ENCODE measurements around the gene TNFRSF4. TPM values are rescaled to one million over a fixed set of nuclear protein-coding genes. Genes with fewer than 3 reads are reported as not detected.

Gene TNFRSF4
- total and polyA plus RNA-seq, 2 of the 8 experiments (the other 6 are each of a cell fraction or from before 2014, with no cell fraction given) = 0.06 TPM; not detected in 1

DNA sequence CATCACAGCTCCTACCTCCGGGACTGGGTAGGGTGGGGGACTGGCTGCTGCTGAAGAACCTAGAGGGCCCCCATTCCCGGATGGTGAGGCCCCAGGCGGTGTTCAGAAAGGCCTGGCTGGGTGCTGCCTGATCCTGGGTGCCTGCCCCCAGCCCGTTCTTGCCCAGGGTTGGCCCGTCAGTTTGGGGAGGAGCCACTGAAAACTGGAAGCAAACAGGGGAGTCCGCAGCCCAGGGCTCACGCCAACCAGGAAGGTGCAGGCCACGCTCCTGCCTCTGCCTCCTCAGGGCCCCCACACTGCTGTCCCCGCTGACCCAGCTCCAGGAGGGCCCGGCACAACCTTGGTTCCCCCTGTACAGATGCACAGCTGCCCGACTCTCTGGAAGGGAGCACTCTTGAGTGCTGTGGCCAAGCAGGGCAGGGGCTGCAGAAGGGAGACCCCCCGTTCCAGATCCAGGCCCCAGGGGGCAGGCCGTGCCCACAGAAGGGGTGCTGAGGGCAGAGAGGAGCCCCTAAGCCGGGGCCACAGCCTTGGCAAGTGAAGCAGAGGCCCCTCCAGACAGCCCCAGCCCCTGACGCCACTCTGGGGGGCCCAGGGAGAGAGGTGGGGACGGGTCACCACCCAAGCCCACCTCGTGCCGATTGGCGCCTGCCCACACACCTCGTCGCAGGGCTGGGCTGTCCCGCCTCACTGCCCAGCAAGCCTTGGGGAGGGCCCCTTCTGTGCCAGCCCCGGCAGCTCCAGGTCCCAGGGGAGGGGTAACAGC is 27.1 kb upstream of the TNFRSF4 start:
- Histone ChIP-seq H3K27me3 (replicated peaks in 1 of 4; ENCODE audit: control insufficient read depth in 3 of 4, extremely low read depth in 1 of 4, insufficient read depth in 3 of 4, low read length in 3 of 4) (peaks cover 0 to 5% (median 2%) of the 10 kb centered on the region in 4 experiments; a peak in 5 of 7 replicates), H3K18ac (ENCODE audit: extremely low read depth, low read length) (no peak overlapping the region), H3K9me3 (ENCODE audit: insufficient read depth in 2 of 2, low read depth in 1 of 2, low read length in 1 of 2) (no peaks in the 10 kb centered on the region), H2AFZ (ENCODE audit: low read length) (no peak overlapping the region), H3K36me3 (ENCODE audit: control insufficient read depth in 2 of 4, insufficient read depth in 4 of 4, low read length in 3 of 4) (no peaks in the 10 kb centered on the region), H3K14ac (ENCODE audit: insufficient read length) (no peak overlapping the region), H3K4ac (replicated peaks; ENCODE audit: insufficient read length, low read depth, low read length) (no peak overlapping the region), H3K79me2 (ENCODE audit: control insufficient read depth in 1 of 2, insufficient read depth in 2 of 2, low read length in 2 of 2) (no peaks in the 10 kb centered on the region), H3K23ac (ENCODE audit: insufficient read length) (no peak overlapping the region), H3K79me1 (ENCODE audit: low read depth, low read length) (no peaks in the 10 kb centered on the region), H2AK5ac (ENCODE audit: low read depth, low read length) (no peak overlapping the region), H3K4me3 (ENCODE audit: extremely low read depth in 1 of 4, insufficient read depth in 2 of 4, low read depth in 3 of 4, low read length in 4 of 4) (no peak overlapping the region), H2BK15ac (ENCODE audit: low read length) (no peak overlapping the region), H4K5ac (ENCODE audit: insufficient read length, low read depth, low read length) (no peak overlapping the region), H3K4me2 (ENCODE audit: insufficient read depth in 1 of 2, low read depth in 2 of 2, low read length in 2 of 2) (no peak overlapping the region), H3K9ac (replicated peaks in 1 of 4; ENCODE audit: extremely low read depth in 1 of 4, low read depth in 3 of 4, low read length in 3 of 4) (no peak overlapping the region), H4K91ac (replicated peaks; ENCODE audit: insufficient read length, low read length) (no peak overlapping the region), H2BK12ac (ENCODE audit: low read depth, low read length) (no peak overlapping the region), H3K27ac (ENCODE audit: low read depth, low read length) (no peak overlapping the region), H2BK5ac (ENCODE audit: low read depth, low read length) (no peak overlapping the region), H3K23me2 (ENCODE audit: low read depth, low read length) (no peaks in the 10 kb centered on the region), H3K4me1 (replicated peaks in 1 of 4; ENCODE audit: control insufficient read depth in 3 of 4, insufficient read depth in 4 of 4, low read length in 3 of 4) (peaks cover 0 to 6% (median 4%) of the 10 kb centered on the region in 4 experiments; a peak in 5 of 7 replicates), H2BK20ac (ENCODE audit: low read length) (no peak overlapping the region), H4K20me1 (replicated peaks in 1 of 2; ENCODE audit: control insufficient read depth in 1 of 2, insufficient read depth in 2 of 2, low read length in 2 of 2) (peaks cover 2 to 7% of the 10 kb centered on the region in 2 experiments), H2BK120ac (replicated peaks; ENCODE audit: low read depth, low read length) (no peak overlapping the region), H3K56ac (replicated peaks; ENCODE audit: insufficient read length, low read depth, low read length) (no peak overlapping the region), H4K8ac (ENCODE audit: extremely low read depth, insufficient read depth, low read length) (no peak overlapping the region)
- 87% methylated on average over 20 of the region's 23 CpGs; no CpG with 5 or more reads in 1 of the 2 experiments for WGBS, 2 experiments (ENCODE audit: extremely low coverage in 1 of 2, insufficient coverage in 1 of 2, insufficient read length in 1 of 2, insufficient replicate concordance in 2 of 2, low coverage in 1 of 2, low lambda C conversion rate in 2 of 2, missing lambda C conversion rate in 1 of 2)
- CTCF ChIA-PET (ENCODE audit: partially characterized antibody) = interaction anchor here (0.6 to 1.2 kb wide), 6 partner anchors 14 to 274 kb away, joined by 3 to 4 read pairs (median 4); partner anchors contain the start of gene PLEKHN1
- FAIRE-seq (no peak), DNase-seq (ENCODE audit: low read depth in 1 of 2, low spot score in 2 of 2) (no peak)
- POLR2A ChIA-PET (ENCODE audit: partially characterized antibody) = interaction anchor here (0.6 to 2.4 kb wide), 5 partner anchors 10 to 910 kb away, joined by 3 to 12 read pairs (median 3); partner anchors contain the start of genes B3GALT6 and SDF4
- TF ChIP-seq ATF3 (IDR thresholded peaks at IDR 0.05; ENCODE audit: insufficient read depth, low read depth, low read length) = no peak
- TF ChIP-seq USF2 (IDR thresholded peaks at IDR 0.05; ENCODE audit: low read length) = no peak
- TF ChIP-seq KDM5A (IDR thresholded peaks at IDR 0.05; ENCODE audit: low read length) = no peak
- TF ChIP-seq BRCA1 (IDR thresholded peaks at IDR 0.05; ENCODE audit: low read depth, low read length) = no peak
- TF ChIP-seq SIRT6 (IDR thresholded peaks at IDR 0.05; ENCODE audit: low read length) = no peak
- no peak for TF ChIP-seq CHD2 (IDR thresholded peaks at IDR 0.05; ENCODE audit: low read length)
- no peak for TF ChIP-seq BACH1 (IDR thresholded peaks at IDR 0.05; ENCODE audit: low read length)
- no peak for TF ChIP-seq RFX5 (IDR thresholded peaks at IDR 0.05; ENCODE audit: borderline replicate concordance, low read depth, low read length)
- TF ChIP-seq JUN (IDR thresholded peaks at IDR 0.05; ENCODE audit: low read depth, low read length) = no peak
- no peak for TF ChIP-seq TEAD4 (IDR thresholded peaks at IDR 0.05; ENCODE audit: low read depth, low read length)
- no peak for TF ChIP-seq HDAC6 (IDR thresholded peaks at IDR 0.05; ENCODE audit: low read depth, low read length)
